Embryonic facial prominence (tissue), 1 donor: ENCODE results near the gene CFL1.
"Not testable (repeated sequence)": the region's sequence is repeated elsewhere in the genome, so short reads cannot be mapped to it uniquely, and the experiment has no call there.

ENCODE experiments used
- DNase-seq: peaks from one replicate; pipeline ENCODE4 v3.0.0-alpha.2; 2016; ENCODE audit errors: extremely low spot score

CFL1 gene

GRCh38 chr11:65857853-65858680 is at the start of gene CFL1:
Gene CFL1, minus strand, starts transcription at chr11:65858180. Its CDS starts 81 bp downstream, at chr11:65858099.
- DNase-seq: peak; percentile 95

DNA sequence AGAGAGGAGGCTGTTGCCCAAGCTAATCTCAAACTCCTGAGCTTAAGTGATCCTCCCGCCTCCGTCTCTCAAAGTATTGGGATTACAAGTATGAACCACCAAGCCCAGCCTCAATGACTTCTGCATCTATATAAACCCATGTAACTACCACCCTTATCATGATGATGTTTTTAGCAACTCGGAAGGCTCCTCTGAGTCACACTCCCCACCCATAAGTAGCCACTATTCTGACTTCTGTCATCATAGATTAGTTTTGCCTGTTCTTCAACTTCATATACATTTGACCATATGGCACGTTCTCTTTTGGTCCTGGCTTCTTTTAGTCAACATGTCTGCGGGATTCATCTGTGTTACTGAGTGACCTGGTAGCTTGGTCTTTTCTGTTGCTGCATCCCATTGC is 48.6 kb upstream of the CFL1 start:
- DNase-seq: no peak

GRCh38 chr11:65903715-65904114 is 45.7 kb upstream of the CFL1 start:
- DNase-seq: no peak

DNA sequence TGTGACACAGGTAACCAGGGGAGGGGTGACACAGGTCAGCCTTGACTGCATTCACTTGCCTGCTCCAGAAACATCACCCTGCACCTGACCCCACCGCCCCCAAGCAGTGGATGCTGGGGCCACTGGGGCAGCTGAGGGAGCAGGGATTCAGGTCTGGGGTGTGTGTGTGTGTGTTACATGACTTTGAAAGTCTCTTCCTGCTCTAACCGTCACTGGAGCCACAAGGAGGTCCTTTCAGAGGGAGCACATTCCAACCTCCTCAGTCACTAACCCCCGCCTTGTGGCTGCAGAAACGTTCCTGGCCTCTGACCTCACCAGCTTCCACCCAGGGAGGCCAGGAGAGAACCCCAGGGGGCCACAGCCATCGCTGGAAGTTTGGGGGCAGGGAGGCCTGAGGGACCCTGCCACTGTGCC is 45.1 kb upstream of the CFL1 start:
- no peak for DNase-seq

- DNase-seq: no peak
Measured at GRCh38 chr11:65900899-65901180, 42.9 kb upstream of the CFL1 start.

GRCh38 chr11:65900125-65900898 is 42.3 kb upstream of the CFL1 start, which contains the start of gene FOSL1:
Gene FOSL1, minus strand, starts transcription at chr11:65900388. Its CDS starts 49 bp downstream, at chr11:65900339.
- DNase-seq: no peak

DNA sequence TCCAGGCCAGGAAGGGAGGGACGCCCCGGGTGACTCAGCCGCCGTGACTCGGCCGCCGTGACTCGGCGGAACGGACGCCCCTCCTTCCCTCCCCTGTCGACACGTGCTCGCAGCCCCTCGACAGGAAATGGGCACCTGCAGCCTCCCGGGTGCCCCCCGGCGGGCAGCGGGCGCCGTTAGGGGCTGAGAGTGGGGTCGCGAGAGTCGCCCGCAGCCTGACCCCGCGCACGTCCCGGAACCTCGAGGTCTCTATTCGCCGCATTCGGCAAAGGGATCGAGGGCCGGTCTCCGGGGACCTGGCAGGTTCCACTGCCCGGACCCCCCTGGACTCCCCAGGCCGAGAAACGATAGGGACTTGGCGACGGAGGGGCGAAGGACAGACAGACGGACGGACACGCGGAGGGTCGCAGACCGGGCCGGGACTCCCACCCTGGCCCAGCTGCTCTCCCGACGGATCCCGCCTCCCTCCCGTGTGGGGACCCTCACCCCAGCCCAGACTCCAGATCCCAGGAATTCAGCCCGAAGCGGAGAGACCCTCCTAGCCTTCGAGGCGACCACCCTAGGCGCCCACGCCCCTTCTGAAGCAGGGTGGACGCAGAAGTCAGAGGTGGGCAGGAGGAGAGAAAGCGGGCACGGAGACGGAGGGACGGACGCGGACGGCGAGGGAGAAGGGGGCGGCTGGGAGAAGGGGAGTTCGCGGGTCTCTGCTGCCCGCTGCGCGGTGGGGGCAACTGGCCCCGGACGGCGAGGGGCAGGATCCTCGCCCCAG is 41.6 kb upstream of the CFL1 start:
- DNase-seq: no peak

GRCh38 chr11:65898656-65899355 is 40.8 kb upstream of the CFL1 start:
- no peak for DNase-seq

GRCh38 chr11:65897020-65897471 is 39.1 kb upstream of the CFL1 start:
- DNase-seq: no peak

DNA sequence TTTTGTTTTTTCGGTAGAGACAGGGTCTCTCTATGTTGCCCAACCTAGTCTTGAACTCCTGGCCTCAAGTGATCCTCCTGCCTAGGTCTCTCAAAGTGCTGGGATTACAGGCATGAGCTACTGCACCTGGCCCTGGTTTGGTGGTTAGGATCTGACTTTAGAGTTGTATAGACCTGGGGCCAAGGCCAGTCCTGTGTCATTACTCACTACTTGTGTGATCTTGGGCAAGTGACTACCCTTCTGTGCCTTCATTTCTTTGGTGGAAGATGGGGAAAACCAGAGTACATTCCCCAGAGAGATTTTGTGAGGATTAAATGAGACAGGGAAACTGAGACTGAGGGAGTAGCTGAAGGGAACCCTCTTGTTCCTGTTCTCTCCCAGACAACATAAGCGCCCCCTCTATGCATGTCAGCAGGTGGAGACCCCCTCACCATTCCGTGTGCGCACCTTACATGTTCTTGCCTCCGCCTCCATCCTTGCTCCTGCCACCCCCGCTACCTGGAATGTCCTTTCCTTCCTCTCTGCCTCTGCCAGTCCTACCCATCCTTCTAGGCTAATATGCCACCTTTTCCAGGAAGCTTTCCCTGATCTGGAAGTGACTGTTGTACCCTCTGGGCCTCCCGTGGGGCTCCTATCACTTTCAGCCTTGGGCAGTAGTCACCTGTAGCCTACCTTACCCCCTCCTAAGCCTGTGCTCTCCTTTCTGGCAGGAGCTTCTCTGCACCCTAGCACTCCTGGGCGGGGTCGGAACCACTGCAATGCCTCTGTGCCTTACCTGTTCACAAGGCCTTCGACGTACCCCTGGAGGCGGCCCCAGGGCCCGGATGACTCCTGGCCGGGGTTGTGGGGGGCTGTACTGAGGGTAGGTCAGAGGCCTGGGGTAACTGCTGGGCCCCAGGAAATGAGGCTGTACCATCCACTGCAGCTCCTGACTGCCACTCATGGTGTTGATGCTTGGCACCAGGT is 38.3 kb upstream of the CFL1 start:
- DNase-seq: no peak

- no peak for DNase-seq
Measured at GRCh38 chr11:65895482-65895981, 37.6 kb upstream of the CFL1 start.

- DNase-seq: no peak
Measured at GRCh38 chr11:65894034-65894591, 36.1 kb upstream of the CFL1 start.

DNA sequence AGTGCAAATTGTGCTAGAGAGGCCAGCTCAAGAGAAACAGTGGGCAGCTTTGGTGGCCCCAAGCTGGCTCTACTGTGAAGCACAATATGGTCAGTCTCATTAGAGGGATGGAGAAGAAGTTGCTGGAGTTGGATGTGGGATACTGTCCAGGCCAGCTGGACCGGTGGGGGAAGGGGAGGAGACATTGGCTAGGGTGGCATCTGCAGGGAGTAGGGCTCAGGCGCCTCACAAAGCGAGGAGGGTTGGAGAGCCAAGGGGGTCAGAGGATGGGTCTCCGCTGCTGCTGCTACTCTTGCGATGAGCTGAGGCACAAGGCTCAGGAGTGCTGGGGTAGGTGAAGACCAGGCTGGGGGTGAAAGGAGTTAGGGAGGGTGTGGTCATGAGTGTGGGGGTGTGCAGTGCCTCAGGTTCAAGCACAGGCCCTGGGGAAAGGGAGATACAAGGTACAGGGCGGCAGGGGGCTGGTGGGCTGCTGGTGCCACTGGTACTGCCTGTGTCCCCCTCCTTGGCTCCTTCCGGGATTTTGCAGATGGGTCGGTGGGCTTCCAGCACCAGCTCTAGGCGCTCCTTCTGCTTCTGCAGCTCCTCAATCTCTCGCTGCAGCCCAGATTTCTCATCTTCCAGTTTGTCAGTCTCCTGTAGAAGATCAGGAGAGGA is 34.8 kb upstream of the CFL1 start:
- DNase-seq: no peak

DNA sequence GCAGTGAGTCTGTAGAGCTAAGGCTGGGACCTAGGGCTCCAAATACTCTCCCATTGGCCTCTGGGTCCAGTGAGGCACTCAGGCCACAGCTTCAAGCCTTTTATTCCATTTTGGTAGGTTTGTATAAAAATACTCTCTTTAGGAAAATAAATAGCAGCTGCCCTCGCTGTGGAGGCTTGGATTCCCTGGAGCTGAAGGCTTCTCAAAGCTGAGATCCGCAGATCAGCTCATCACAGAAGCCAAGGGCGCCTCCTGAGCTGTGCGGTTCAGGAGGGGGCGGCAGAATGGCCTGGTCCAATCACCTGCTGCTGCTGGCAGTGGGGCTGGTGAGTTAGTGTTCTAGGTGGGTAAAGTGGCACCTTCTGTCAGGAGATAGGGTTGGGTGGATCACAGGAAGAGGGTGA is 34.2 kb upstream of the CFL1 start:
- DNase-seq: not testable (repeated sequence)

DNA sequence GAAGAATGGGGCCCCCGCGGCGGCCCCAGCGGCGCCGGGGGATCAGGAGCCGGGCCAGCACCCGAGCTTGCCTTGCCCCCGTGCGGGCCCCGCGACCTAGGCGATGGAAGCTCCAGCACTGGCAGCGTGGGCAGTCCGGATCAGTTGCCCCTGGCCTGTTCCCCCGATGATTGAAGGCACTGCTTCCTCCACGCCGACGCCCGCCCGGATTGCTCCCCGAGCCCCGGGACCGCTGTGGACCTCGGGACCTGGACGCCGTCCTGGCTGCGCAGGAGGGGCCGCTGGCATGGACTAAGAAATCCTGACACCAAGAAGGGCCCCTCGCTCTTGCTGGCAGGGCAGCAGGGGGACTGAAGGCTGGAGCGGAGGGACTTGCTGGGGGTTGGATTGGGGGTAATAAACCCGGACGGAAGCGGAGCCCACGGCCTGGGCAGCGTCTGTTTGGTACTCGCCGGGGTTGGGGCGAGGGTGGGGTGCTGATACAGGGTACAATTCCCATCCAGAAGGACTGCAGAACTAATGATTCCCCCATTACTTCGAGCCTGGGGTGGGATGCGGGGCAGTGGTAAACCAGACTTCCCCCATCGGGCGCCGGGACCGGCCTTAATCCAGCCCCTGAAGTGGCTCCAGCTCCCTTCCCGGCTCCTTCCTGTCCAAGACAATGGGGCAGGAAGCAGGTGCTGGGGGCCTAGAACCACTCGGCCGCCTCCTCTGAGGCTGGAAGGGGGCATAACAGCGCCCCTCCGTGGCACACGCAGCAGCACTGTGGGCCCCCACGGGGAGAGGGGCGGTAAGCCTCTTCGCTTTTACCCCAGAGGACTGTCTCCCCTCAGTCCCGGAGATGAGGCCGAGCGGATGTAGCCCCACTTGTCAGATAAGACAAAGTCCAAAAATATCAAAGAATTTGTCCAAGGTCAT is 33.5 kb upstream of the CFL1 start:
- DNase-seq: no peak

DNA sequence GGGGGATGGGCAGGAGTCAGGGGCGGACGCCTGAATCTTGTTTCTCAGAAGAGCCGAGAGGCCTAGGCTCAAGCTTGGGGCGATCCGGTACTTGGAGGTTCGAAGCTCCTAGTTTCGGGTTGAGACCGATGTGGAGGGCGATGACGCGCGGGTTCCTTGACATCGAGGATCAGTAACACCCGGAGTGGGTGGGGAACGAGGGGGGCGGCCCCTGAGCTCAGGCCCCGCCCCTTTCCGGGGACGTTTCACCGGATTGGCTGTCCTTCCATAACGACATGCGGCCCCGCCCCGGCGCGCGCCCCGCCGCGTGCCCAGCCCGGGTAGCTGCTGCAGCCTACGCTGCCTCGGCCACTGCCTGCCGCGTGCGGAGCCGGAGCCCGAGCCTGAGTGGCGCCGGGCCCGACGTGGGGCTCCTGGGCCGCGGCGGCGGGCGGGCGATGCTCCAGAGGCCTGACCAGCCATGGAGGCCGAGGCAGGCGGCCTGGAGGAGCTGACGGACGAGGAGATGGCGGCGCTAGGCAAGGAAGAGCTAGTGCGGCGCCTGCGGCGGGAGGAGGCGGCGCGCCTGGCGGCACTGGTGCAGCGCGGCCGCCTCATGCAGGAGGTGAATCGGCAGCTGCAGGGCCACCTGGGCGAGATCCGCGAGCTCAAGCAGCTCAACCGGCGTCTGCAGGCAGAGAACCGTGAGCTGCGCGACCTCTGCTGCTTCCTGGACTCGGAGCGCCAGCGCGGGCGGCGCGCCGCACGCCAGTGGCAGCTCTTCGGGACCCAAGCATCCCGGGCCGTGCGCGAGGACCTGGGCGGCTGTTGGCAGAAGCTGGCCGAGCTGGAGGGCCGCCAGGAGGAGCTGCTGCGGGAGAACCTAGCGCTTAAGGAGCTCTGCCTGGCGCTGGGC is 32.6 kb upstream of the CFL1 start, which contains the start of gene CCDC85B:
CCDC85B (plus strand) TSS at position 350 of the 895 bp plus-strand sequence; CDS start at position 461, 111 bp downstream.
- DNase-seq: peak; percentile 91
